ENCODE measurements around the gene RAB4A. TPM values are rescaled to one million over a fixed set of nuclear protein-coding genes. Genes with fewer than 3 reads are reported as not detected.

The RAB4A gene
- total and polyA plus RNA-seq, 2 of the 8 experiments (the other 6 are each of a cell fraction or from before 2014, with no cell fraction given) = 13.3 to 68.8 TPM

- no peak for TF ChIP-seq HDAC2 (IDR thresholded peaks at IDR 0.05; ENCODE audit: borderline replicate concordance in 1 of 2, low read depth in 2 of 2, low read length in 2 of 2)
- no peak for TF ChIP-seq GABPA (IDR thresholded peaks at IDR 0.05; ENCODE audit: borderline replicate concordance, insufficient read depth, low read length)
- no peak for TF ChIP-seq USF2 (IDR thresholded peaks at IDR 0.05; ENCODE audit: low read length)
- TF ChIP-seq ATF2 (IDR thresholded peaks at IDR 0.05; ENCODE audit: low read length) = no peak
- TF ChIP-seq RBBP5 (IDR thresholded peaks at IDR 0.05; ENCODE audit: borderline replicate concordance, low read depth, low read length) = no peak
- no peak for TF ChIP-seq SIRT6 (IDR thresholded peaks at IDR 0.05; ENCODE audit: low read length)
Observed at GRCh38 chr1:229300099-229300757, 29.3 kb downstream of the RAB4A start (continued).
